H9 (cell line): Measurements from ENCODE around the gene OR13C2. TPM values are rescaled to one million over a fixed set of nuclear protein-coding genes. Genes with fewer than 3 reads are reported as not detected.

Source experiments
- DNase-seq: peaks from one replicate; pipeline ENCODE4 v3.0.0-alpha.2; 2017
- H2AFZ ChIP-seq: one replicate; pipeline ENCODE4 v1.6.1; 2013; ENCODE audit warnings: mild to moderate bottlenecking, low read length, control low read depth, moderate library complexity
- H2AK5ac ChIP-seq: 2 replicates; pipeline ENCODE4 v1.6.1; 2013; ENCODE audit warnings: low read length, control low read depth, mixed read lengths; ENCODE audit not compliant: insufficient read length
- H2BK120ac ChIP-seq: one replicate; pipeline ENCODE4 v1.6.1; 2013; ENCODE audit warnings: low read depth, mild to moderate bottlenecking, low read length, control low read depth, inconsistent platforms; ENCODE audit not compliant: poor library complexity, severe bottlenecking
- H2BK12ac ChIP-seq: 2 replicates; pipeline ENCODE4 v1.6.1; 2013; ENCODE audit warnings: low read length, control low read depth, mixed read lengths, low read depth; ENCODE audit not compliant: insufficient read length
- H2BK15ac ChIP-seq: 2 replicates; pipeline ENCODE4 v1.6.1; 2013; ENCODE audit warnings: low read depth, low read length, control low read depth
- H2BK20ac ChIP-seq: one replicate; pipeline ENCODE4 v1.6.1; 2013; ENCODE audit warnings: low read depth, mild to moderate bottlenecking, low read length, control low read depth, inconsistent platforms; ENCODE audit not compliant: poor library complexity, severe bottlenecking
- H2BK5ac ChIP-seq: 2 replicates; pipeline ENCODE4 v1.6.1; 2013; ENCODE audit warnings: low read length, control low read depth, mixed read lengths; ENCODE audit not compliant: insufficient read length
- H3K14ac ChIP-seq: 2 replicates; pipeline ENCODE4 v1.6.1; 2013; ENCODE audit warnings: low read length, control low read depth; ENCODE audit not compliant: insufficient read depth
- H3K18ac ChIP-seq: 2 replicates; pipeline ENCODE4 v1.6.1; 2013; ENCODE audit warnings: low read depth, mild to moderate bottlenecking, mixed read lengths, low read length, control low read depth; ENCODE audit not compliant: insufficient read length
- H3K23ac ChIP-seq: 2 replicates; pipeline ENCODE4 v1.6.1; 2013; ENCODE audit warnings: low read length, control low read depth, mixed read lengths, low read depth; ENCODE audit not compliant: insufficient read length
- H3K23me2 ChIP-seq: 2 replicates; pipeline ENCODE4 v1.6.1; 2013; ENCODE audit warnings: low read depth, mild to moderate bottlenecking, mixed read lengths, low read length, control low read depth; ENCODE audit not compliant: insufficient read length, poor library complexity, severe bottlenecking
- H3K27ac ChIP-seq: 2 replicates; pipeline ENCODE4 v1.5.1; 2013; ENCODE audit warnings: low read length, control low read depth, mixed read lengths, low read depth; ENCODE audit not compliant: insufficient read length
- H3K27me3 ChIP-seq: 2 replicates; pipeline ENCODE4 v1.6.1; 2013; ENCODE audit warnings: low read length, control low read depth, inconsistent platforms; ENCODE audit not compliant: insufficient read depth
- H3K4ac ChIP-seq: 2 replicates; pipeline ENCODE4 v1.6.1; 2013; ENCODE audit warnings: low read depth, mild to moderate bottlenecking, control low read depth, inconsistent platforms, low read length, moderate library complexity
- H3K4me1 ChIP-seq: 2 replicates; pipeline ENCODE4 v1.6.1; 2013; ENCODE audit warnings: low read length, control low read depth, inconsistent platforms; ENCODE audit not compliant: insufficient read depth
- H3K4me2 ChIP-seq: 2 replicates; pipeline ENCODE4 v1.6.1; 2013; ENCODE audit warnings: low read length, control low read depth, mixed read lengths; ENCODE audit not compliant: insufficient read length, insufficient read depth
- H3K56ac ChIP-seq: 2 replicates; pipeline ENCODE4 v1.6.1; 2013; ENCODE audit warnings: low read depth, mild to moderate bottlenecking, mixed read lengths, low read length, control low read depth; ENCODE audit not compliant: insufficient read length
- H3K79me1 ChIP-seq: 2 replicates; pipeline ENCODE4 v1.6.1; 2013; ENCODE audit warnings: low read depth, mild to moderate bottlenecking, moderate library complexity, low read length, control low read depth, inconsistent platforms; ENCODE audit not compliant: insufficient read depth, poor library complexity, severe bottlenecking
- H3K79me2 ChIP-seq: 2 replicates; pipeline ENCODE4 v1.6.1; 2013; ENCODE audit warnings: low read length, control low read depth, inconsistent platforms; ENCODE audit not compliant: insufficient read depth
- H3K9ac ChIP-seq: 2 replicates; pipeline ENCODE4 v1.6.1; 2013; ENCODE audit warnings: low read length, control low read depth, mixed read lengths; ENCODE audit not compliant: insufficient read length; ENCODE audit errors: extremely low read depth
- H3K9me3 ChIP-seq: one replicate; pipeline ENCODE4 v1.6.1; 2013; ENCODE audit warnings: low read depth, low read length, inconsistent platforms; ENCODE audit not compliant: control insufficient read depth
- H3T11ph ChIP-seq: one replicate; pipeline ENCODE4 v1.6.1; 2013; ENCODE audit warnings: mild to moderate bottlenecking, low read length, control low read depth, inconsistent platforms
- H4K20me1 ChIP-seq: one replicate; pipeline ENCODE4 v1.6.1; 2013; ENCODE audit not compliant: control insufficient read depth, insufficient read length, insufficient read depth
- H4K5ac ChIP-seq: 2 replicates; pipeline ENCODE4 v1.6.1; 2013; ENCODE audit warnings: low read depth, mild to moderate bottlenecking, mixed read lengths, low read length, control low read depth; ENCODE audit not compliant: insufficient read length
- H4K8ac ChIP-seq: replicated peaks from 2 replicates; pipeline ENCODE4 v1.6.1; 2013; ENCODE audit warnings: low read length, control low read depth, mixed read lengths, low read depth; ENCODE audit not compliant: insufficient read length
- H4K91ac ChIP-seq: 2 replicates; pipeline ENCODE4 v1.6.1; 2013; ENCODE audit warnings: low read depth, mild to moderate bottlenecking, moderate library complexity, mixed read lengths, low read length, control low read depth; ENCODE audit not compliant: insufficient read length
- H3K27ac Mint-ChIP-seq, 3 experiments: 2 replicates in 2 of 3; 3 replicates in 1 of 3; pipeline ENCODE4 v1.8.0; 2020 to 2021; ENCODE audit warnings: mixed read lengths in 3 of 3, mild to moderate bottlenecking in 1 of 3, moderate library complexity in 1 of 3
- H3K27me3 Mint-ChIP-seq: 2 replicates; pipeline ENCODE4 v1.8.0; 2021; ENCODE audit warnings: low read depth, mild to moderate bottlenecking, moderate library complexity, mixed read lengths
- H3K36me3 Mint-ChIP-seq, 3 experiments: 2 replicates in 2 of 3; 3 replicates in 1 of 3; pipeline ENCODE4 v1.8.0; 2020 to 2021; ENCODE audit warnings: low read depth in 3 of 3, mixed read lengths in 3 of 3; ENCODE audit not compliant: insufficient read depth in 1 of 3
- H3K4me1 Mint-ChIP-seq, 2 experiments: 2 replicates each; pipeline ENCODE4 v1.8.0; 2020; ENCODE audit warnings: mixed read lengths in 2 of 2
- H3K4me3 Mint-ChIP-seq, 2 experiments: 2 replicates in 1 of 2; 3 replicates in 1 of 2; pipeline ENCODE4 v1.8.0; 2020 to 2021; ENCODE audit warnings: mild to moderate bottlenecking in 2 of 2, mixed read lengths in 2 of 2, moderate library complexity in 1 of 2
- H3K9me3 Mint-ChIP-seq, 2 experiments: 2 replicates in 1 of 2; 3 replicates in 1 of 2; pipeline ENCODE4 v1.8.0; 2020; ENCODE audit warnings: mild to moderate bottlenecking in 2 of 2, mixed read lengths in 2 of 2, moderate library complexity in 1 of 2
- WGBS: extraction: QIAGEN DNeasy Blood & Tissue Kit; methylation state at CpG from one replicate; pipeline ENCODE4 v1.1.7; 2013; ENCODE audit warnings: missing lambda C conversion rate, low lambda C conversion rate, mixed read lengths; ENCODE audit not compliant: insufficient read length; ENCODE audit errors: extremely low coverage; 5-methylcytosine and 5-hydroxymethylcytosine counted together
- total RNA-seq: library from RNA; stranded (reverse); gene quantifications from 2 replicates; pipeline ENCODE4 v1.2.1, GENCODE V29; 2021
- TF ChIP-seq, protein P1 (sequence below): fragments of 200-600 bp; sonication (generic); conservative IDR thresholded peaks from 3 replicates; pipeline ENCODE4 v1.8.0; 2021; ENCODE audit warnings: antibody characterized with exemption, mild to moderate bottlenecking

Gene OR13C2
- total RNA-seq, 1 experiment from 2014 or later: not detected

DNA sequence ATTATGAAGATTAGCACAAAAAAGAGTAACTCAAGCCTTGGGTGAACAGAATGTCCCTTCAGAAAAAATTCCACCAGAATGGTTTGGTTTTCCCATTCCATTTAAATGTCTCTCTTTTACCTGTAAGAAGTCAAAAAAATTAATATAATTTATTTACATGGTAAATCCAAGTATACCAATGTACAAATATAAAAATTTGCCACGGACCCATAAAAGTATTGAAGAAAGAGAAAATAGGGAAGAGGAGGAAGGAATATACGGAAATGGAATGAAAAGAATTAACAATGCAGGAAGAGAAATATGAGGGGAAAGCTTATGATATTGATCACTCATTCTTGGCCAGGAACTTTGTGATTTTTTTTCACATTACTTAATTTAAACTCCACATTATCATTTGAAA lies 12.7 kb upstream of the OR13C2 start, which contains the start of gene OR13C9:
OR13C9 (minus strand) TSS at position 101 of the 400 bp plus-strand sequence; CDS start at position 101, 0 bp downstream.
- no peak within 1 kb of the TSS for H3K27ac ChIP-seq
- no peaks in the 10 kb centered on the region for H3K27me3 ChIP-seq
- no peak within 1 kb of the TSS for H4K5ac ChIP-seq
- H3K4me2 ChIP-seq: no peak within 1 kb of the TSS
- H3K23ac ChIP-seq: no peak within 1 kb of the TSS
- TF ChIP-seq, protein P1, sequence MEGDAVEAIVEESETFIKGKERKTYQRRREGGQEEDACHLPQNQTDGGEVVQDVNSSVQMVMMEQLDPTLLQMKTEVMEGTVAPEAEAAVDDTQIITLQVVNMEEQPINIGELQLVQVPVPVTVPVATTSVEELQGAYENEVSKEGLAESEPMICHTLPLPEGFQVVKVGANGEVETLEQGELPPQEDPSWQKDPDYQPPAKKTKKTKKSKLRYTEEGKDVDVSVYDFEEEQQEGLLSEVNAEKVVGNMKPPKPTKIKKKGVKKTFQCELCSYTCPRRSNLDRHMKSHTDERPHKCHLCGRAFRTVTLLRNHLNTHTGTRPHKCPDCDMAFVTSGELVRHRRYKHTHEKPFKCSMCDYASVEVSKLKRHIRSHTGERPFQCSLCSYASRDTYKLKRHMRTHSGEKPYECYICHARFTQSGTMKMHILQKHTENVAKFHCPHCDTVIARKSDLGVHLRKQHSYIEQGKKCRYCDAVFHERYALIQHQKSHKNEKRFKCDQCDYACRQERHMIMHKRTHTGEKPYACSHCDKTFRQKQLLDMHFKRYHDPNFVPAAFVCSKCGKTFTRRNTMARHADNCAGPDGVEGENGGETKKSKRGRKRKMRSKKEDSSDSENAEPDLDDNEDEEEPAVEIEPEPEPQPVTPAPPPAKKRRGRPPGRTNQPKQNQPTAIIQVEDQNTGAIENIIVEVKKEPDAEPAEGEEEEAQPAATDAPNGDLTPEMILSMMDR: no peak
- H4K20me1 ChIP-seq: no peaks in the 10 kb centered on the region
- H2AFZ ChIP-seq: no peak within 1 kb of the TSS
- H3K27me3 Mint-ChIP-seq: no peaks in the 10 kb centered on the region; the same call in 1 of the 2 replicates
- DNase-seq: no peak
- no peak within 1 kb of the TSS for H2BK120ac ChIP-seq
- H2BK5ac ChIP-seq: no peak within 1 kb of the TSS
- no peak within 1 kb of the TSS for H3K4ac ChIP-seq
- no peak within 1 kb of the TSS for H3K56ac ChIP-seq
- no peak within 1 kb of the TSS for H2BK15ac ChIP-seq
- H4K8ac ChIP-seq: no peak within 1 kb of the TSS
- no peak within 1 kb of the TSS for H2BK20ac ChIP-seq
- no peak within 1 kb of the TSS for H3K4me3 Mint-ChIP-seq
- no peaks in the 10 kb centered on the region for H3K4me1 Mint-ChIP-seq
- no peak within 1 kb of the TSS for H4K91ac ChIP-seq
- H3K4me1 ChIP-seq: no peaks in the 10 kb centered on the region
- H3K36me3 Mint-ChIP-seq: no peaks in the 10 kb centered on the region
- H3K79me2 ChIP-seq: no peaks in the 10 kb centered on the region
- no peak within 1 kb of the TSS for H3K9ac ChIP-seq
- H2BK12ac ChIP-seq: no peak within 1 kb of the TSS
- no peaks in the 10 kb centered on the region for H3K9me3 Mint-ChIP-seq
- no peaks in the 10 kb centered on the region for H3K23me2 ChIP-seq
- H3K27ac Mint-ChIP-seq: peak within 1 kb of the TSS in 1 of 3 experiments; percentile 13; a peak in 1 of 7 replicates
- H3K79me1 ChIP-seq: no peaks in the 10 kb centered on the region
- H3K9me3 ChIP-seq: no peaks in the 10 kb centered on the region
- H3K14ac ChIP-seq: no peak within 1 kb of the TSS
- WGBS: no CpG with 5 or more reads among the region's 2 CpGs
- H2AK5ac ChIP-seq: no peak within 1 kb of the TSS
- H3T11ph ChIP-seq: no peak within 1 kb of the TSS
- no peak within 1 kb of the TSS for H3K18ac ChIP-seq
